Neural cell (in vitro differentiated cells): Measurements from ENCODE around the gene SHISA3. TPM values are rescaled to one million over a fixed set of nuclear protein-coding genes. Genes with fewer than 3 reads are reported as not detected.

Source experiments
- H2AFZ ChIP-seq: fragments of 200-600, 300-800 bp; sonication (generic), shearing (Covaris generic); 2 replicates; pipeline ENCODE4 v1.6.0; 2014; ENCODE audit warnings: low read depth, mild to moderate bottlenecking, antibody characterized with exemption, low read length, moderate library complexity
- H3F3A ChIP-seq: fragments of 200-600 bp; shearing (Covaris generic); 2 replicates; pipeline ENCODE4 v1.6.1; 2016; ENCODE audit warnings: mild to moderate bottlenecking, moderate library complexity, mixed read lengths, antibody characterized with exemption, low read length; ENCODE audit not compliant: insufficient read depth, poor library complexity, severe bottlenecking
- H3K27ac ChIP-seq: fragments of 200-600, 300-800 bp; sonication (generic), shearing (Covaris generic); 2 replicates; pipeline ENCODE4 v1.5.1; 2014; ENCODE audit warnings: mild to moderate bottlenecking, low read length, moderate library complexity
- H3K27me3 ChIP-seq: fragments of 300-800, 200-600 bp; sonication (generic), shearing (Covaris generic); 2 replicates; pipeline ENCODE4 v1.6.0; 2014; ENCODE audit warnings: mild to moderate bottlenecking, low read depth, low read length, moderate library complexity; ENCODE audit not compliant: insufficient read depth
- H3K36me3 ChIP-seq: fragments of 300-800, 200-600 bp; sonication (generic), shearing (Covaris generic); 2 replicates; pipeline ENCODE4 v1.5.1; 2014; ENCODE audit warnings: mild to moderate bottlenecking, antibody characterized with exemption, low read length, moderate library complexity; ENCODE audit not compliant: insufficient read depth
- H3K4me2 ChIP-seq: fragments of 300-800, 200-600 bp; sonication (generic), shearing (Covaris generic); 2 replicates; pipeline ENCODE4 v1.6.0; 2014; ENCODE audit warnings: mild to moderate bottlenecking, low read length
- H3K4me3 ChIP-seq: fragments of 300-800, 200-600 bp; sonication (generic), shearing (Covaris generic); 2 replicates; pipeline ENCODE4 v1.5.1; 2014; ENCODE audit warnings: mild to moderate bottlenecking, low read length, moderate library complexity
- H3K79me2 ChIP-seq: fragments of 200-600 bp; shearing (Covaris generic); replicated peaks from 2 replicates; pipeline ENCODE4 v1.6.0; 2014; ENCODE audit warnings: mild to moderate bottlenecking, low read length, moderate library complexity; ENCODE audit not compliant: insufficient read depth
- H3K9ac ChIP-seq: fragments of 300-800, 200-600 bp; sonication (generic), shearing (Covaris generic); 2 replicates; pipeline ENCODE4 v1.6.1; 2016; ENCODE audit warnings: mild to moderate bottlenecking, low read length, mixed read lengths
- H3K9me2 ChIP-seq: fragments of 200-600 bp; shearing (Covaris generic); 2 replicates; pipeline ENCODE4 v1.6.1; 2016; ENCODE audit warnings: mild to moderate bottlenecking, low read length, mixed read lengths; ENCODE audit not compliant: insufficient read depth
- H3K9me3 ChIP-seq: fragments of 200-600, 300-800 bp; sonication (generic), shearing (Covaris generic); 2 replicates; pipeline ENCODE4 v1.6.1; 2016; ENCODE audit warnings: mild to moderate bottlenecking, mixed run types, low read length, moderate library complexity, mixed read lengths
- H4K20me1 ChIP-seq: fragments of 200-600 bp; shearing (Covaris generic); 2 replicates; pipeline ENCODE4 v1.6.1; 2016; ENCODE audit warnings: mild to moderate bottlenecking, mixed run types; ENCODE audit not compliant: insufficient read depth
- CTCF ChIP-seq: fragments of 450-650 bp; IDR thresholded peaks from 2 replicates; pipeline ENCODE4 v1.5.1; 2014; ENCODE audit warnings: antibody characterized with exemption, mild to moderate bottlenecking, moderate library complexity; ENCODE audit not compliant: poor library complexity, severe bottlenecking
- EP300 ChIP-seq: fragments of 450-650 bp; conservative IDR thresholded peaks from 2 replicates; pipeline ENCODE4 v1.6.1; 2014; ENCODE audit warnings: antibody characterized with exemption, mild to moderate bottlenecking, moderate library complexity; ENCODE audit not compliant: poor library complexity, severe bottlenecking
- EZH2 ChIP-seq: fragments of 200-600, 300-800 bp; shearing (Covaris generic), sonication (generic); IDR thresholded peaks from 2 replicates; pipeline ENCODE4 v1.6.1; 2014; ENCODE audit warnings: antibody characterized with exemption, low read length, borderline replicate concordance, mild to moderate bottlenecking; ENCODE audit not compliant: insufficient read depth, poor library complexity, severe bottlenecking
- MXI1 ChIP-seq: fragments of 450-650 bp; conservative IDR thresholded peaks from 2 replicates; pipeline ENCODE4 v1.6.1; 2014; ENCODE audit warnings: antibody characterized with exemption, mild to moderate bottlenecking; ENCODE audit not compliant: poor library complexity, severe bottlenecking
- POLR2AphosphoS5 ChIP-seq: IDR thresholded peaks from 2 replicates; pipeline ENCODE4 v1.6.1; 2012
- RAD21 ChIP-seq: fragments of 450-650 bp; conservative IDR thresholded peaks from 2 replicates; pipeline ENCODE4 v1.6.1; 2014; ENCODE audit warnings: antibody characterized with exemption, mild to moderate bottlenecking, moderate library complexity
- REST ChIP-seq: IDR thresholded peaks from 2 replicates; pipeline ENCODE4 v1.6.1; 2012; ENCODE audit warnings: borderline replicate concordance
- SMC3 ChIP-seq: fragments of 450-650 bp; conservative IDR thresholded peaks from 2 replicates; pipeline ENCODE4 v1.6.1; 2014; ENCODE audit warnings: antibody characterized with exemption, mild to moderate bottlenecking, moderate library complexity; ENCODE audit not compliant: poor library complexity
- TAF1 ChIP-seq: IDR thresholded peaks from 2 replicates; pipeline ENCODE4 v1.6.1; 2012; ENCODE audit warnings: low read depth
- polyA plus RNA-seq: library from polyadenylated mRNA; depleted of rRNA; stranded (reverse); fragments of >200 nt; gene quantifications from 2 replicates; pipeline ENCODE4 v1.2.3, GENCODE V29; 2014

The SHISA3 gene
- polyA plus RNA-seq, 1 donor from 2014 or later = not detected

GRCh38 chr4:42348692-42349091 lies 48.6 kb upstream of the SHISA3 start:
- H3K9ac ChIP-seq = no peak overlapping the region
- H3K79me2 ChIP-seq = no peaks in the 10 kb centered on the region
- H3K27ac ChIP-seq = no peak overlapping the region
- no peaks in the 10 kb centered on the region for H3K27me3 ChIP-seq
- no peaks in the 10 kb centered on the region for H3K36me3 ChIP-seq
- no peaks in the 10 kb centered on the region for H4K20me1 ChIP-seq
- no peak overlapping the region for H2AFZ ChIP-seq
- H3K9me3 ChIP-seq = no peaks in the 10 kb centered on the region
- no peak overlapping the region for H3K4me3 ChIP-seq
- H3F3A ChIP-seq = no peaks in the 10 kb centered on the region
- no peak for TF ChIP-seq POLR2AphosphoS5
- no peak for TF ChIP-seq CTCF
- TF ChIP-seq MXI1 = no peak
- no peak for TF ChIP-seq SMC3
- no peak for TF ChIP-seq EZH2
- no peak for TF ChIP-seq TAF1
- no peak for TF ChIP-seq REST
- TF ChIP-seq EP300 = no peak
- TF ChIP-seq RAD21 = no peak
- H3K9me2 ChIP-seq = no peaks in the 10 kb centered on the region
- no peak overlapping the region for H3K4me2 ChIP-seq

- Histone ChIP-seq H3K4me3 (no peak overlapping the region), H2AFZ (no peak overlapping the region), H3K27me3 (no peaks in the 10 kb centered on the region), H3K4me2 (no peak overlapping the region), H3K27ac (no peak overlapping the region), H4K20me1 (no peaks in the 10 kb centered on the region), H3K9me2 (no peaks in the 10 kb centered on the region), H3K79me2 (no peaks in the 10 kb centered on the region), H3K36me3 (no peaks in the 10 kb centered on the region), H3K9ac (no peak overlapping the region), H3F3A (no peaks in the 10 kb centered on the region), H3K9me3 (no peaks in the 10 kb centered on the region)
- TF ChIP-seq POLR2AphosphoS5 = no peak
- no peak for TF ChIP-seq REST
- no peak for TF ChIP-seq RAD21
- TF ChIP-seq TAF1 = no peak
- no peak for TF ChIP-seq CTCF
- no peak for TF ChIP-seq MXI1
- no peak for TF ChIP-seq EZH2
- TF ChIP-seq SMC3 = no peak
These were observed 46.6 kb upstream of the SHISA3 start for GRCh38 chr4:42350611-42351182.
